K562 (cell line): ENCODE measurements around the gene ANOS1.

ENCODE experiments used
- DIDO1 ChIP-seq: fragments of 450-650 bp; IDR thresholded peaks from 2 replicates; pipeline ENCODE4 v1.6.1; 2016; ENCODE audit warnings: low read depth, missing biosample characterization, missing genetic modification characterization
- MAZ ChIP-seq, 2 experiments: fragments of 450-650 bp in 1 of 2; sonication (generic) in 1 of 2; formaldehyde crosslinking; IDR thresholded peaks in 1 of 2; conservative IDR thresholded peaks in 1 of 2; 2 replicates each; pipeline versions ENCODE4 v1.4.0 to v1.5.0; 2020; ENCODE audit warnings: mild to moderate bottlenecking in 1 of 2, missing genetic modification reagents in 1 of 2
- RCOR1 ChIP-seq, 2 experiments: IDR thresholded peaks; 2 replicates each; pipeline ENCODE4 v1.6.1; 2012; ENCODE audit warnings: low read depth in 2 of 2, low read length in 2 of 2, borderline replicate concordance in 1 of 2, improper control_type of control experiment in 1 of 2

- TF ChIP-seq MAZ (CRISPR knock-in tag; conservative IDR thresholded peaks at IDR 0.05 in 1 of 2, IDR thresholded peaks at IDR 0.05 in 1 of 2) (no peak), RCOR1 (IDR thresholded peaks at IDR 0.05; ENCODE audit: borderline replicate concordance in 1 of 2, low read depth in 2 of 2, low read length in 2 of 2) (no peak), DIDO1 (no peak)
Observed at GRCh38 chrX:8672176-8672575, 59.8 kb downstream of the ANOS1 start.
